WERI-Rb-1 (cell line): Measurements from ENCODE around the gene C4orf54.

ENCODE experiments used
- DNase-seq: peaks from one replicate; pipeline ENCODE4 v3.0.0-alpha.2; 2020
- H3K27ac ChIP-seq: fragments of 250-450 bp; sonication (Bioruptor Pico); 2 replicates; pipeline ENCODE4 v1.5.1; 2020; ENCODE audit warnings: mild to moderate bottlenecking, moderate library complexity
- H3K27me3 ChIP-seq: fragments of 250-450 bp; sonication (Bioruptor Pico); 2 replicates; pipeline ENCODE4 v1.5.1; 2021; ENCODE audit warnings: mild to moderate bottlenecking, low read depth, moderate library complexity; ENCODE audit not compliant: insufficient read depth, severe bottlenecking
- H3K36me3 ChIP-seq: fragments of 250-450 bp; sonication (Bioruptor Pico); 2 replicates; pipeline ENCODE4 v1.5.1; 2020; ENCODE audit warnings: mild to moderate bottlenecking, moderate library complexity
- H3K4me3 ChIP-seq: 2 replicates; pipeline ENCODE4 v1.5.1; 2011; ENCODE audit warnings: low read depth, mild to moderate bottlenecking, control low read depth, low read length
- H3K9me3 ChIP-seq: fragments of 250-450 bp; sonication (Bioruptor Pico); 2 replicates; pipeline ENCODE4 v1.5.1; 2021; ENCODE audit warnings: mild to moderate bottlenecking, moderate library complexity; ENCODE audit not compliant: severe bottlenecking
- CTCF ChIP-seq: IDR thresholded peaks from 2 replicates; pipeline ENCODE4 v1.5.1; 2011; ENCODE audit warnings: low read depth, mild to moderate bottlenecking, control low read depth, inconsistent platforms, low read length

The C4orf54 gene

GRCh38 chr4:99615170-99615820, 42.3 kb downstream of the C4orf54 start:
- Histone ChIP-seq H3K36me3 (no peaks in the 10 kb centered on the region), H3K9me3 (no peaks in the 10 kb centered on the region), H3K4me3 (no peak overlapping the region), H3K27me3 (no peaks in the 10 kb centered on the region), H3K27ac (no peak overlapping the region)
- DNase-seq = peak; percentile 17
- TF ChIP-seq CTCF = no peak

- Histone ChIP-seq H3K27ac (no peak overlapping the region), H3K4me3 (no peak overlapping the region), H3K36me3 (no peaks in the 10 kb centered on the region), H3K27me3 (no peaks in the 10 kb centered on the region), H3K9me3 (no peaks in the 10 kb centered on the region)
- no peak for DNase-seq
- no peak for TF ChIP-seq CTCF
Measured at GRCh38 chr4:99614491-99614890, 43.1 kb downstream of the C4orf54 start.

GRCh38 chr4:99612704-99613103, 44.9 kb downstream of the C4orf54 start:
- Histone ChIP-seq H3K36me3 (no peaks in the 10 kb centered on the region), H3K27ac (no peak overlapping the region), H3K4me3 (no peak overlapping the region), H3K27me3 (no peaks in the 10 kb centered on the region), H3K9me3 (no peaks in the 10 kb centered on the region)
- no peak for DNase-seq
- TF ChIP-seq CTCF = no peak

GRCh38 chr4:99612281-99612680, 45.3 kb downstream of the C4orf54 start:
- H3K9me3 ChIP-seq = no peaks in the 10 kb centered on the region
- DNase-seq = no peak
- no peaks in the 10 kb centered on the region for H3K36me3 ChIP-seq
- no peak overlapping the region for H3K4me3 ChIP-seq
- H3K27me3 ChIP-seq = no peaks in the 10 kb centered on the region
- H3K27ac ChIP-seq = no peak overlapping the region
- TF ChIP-seq CTCF = no peak

GRCh38 chr4:99610605-99611175, 46.9 kb downstream of the C4orf54 start:
- Histone ChIP-seq H3K27me3 (no peaks in the 10 kb centered on the region), H3K4me3 (no peak overlapping the region), H3K27ac (no peak overlapping the region), H3K36me3 (no peaks in the 10 kb centered on the region), H3K9me3 (no peaks in the 10 kb centered on the region)
- DNase-seq = no peak
- no peak for TF ChIP-seq CTCF

GRCh38 chr4:99608417-99608816, 49.2 kb downstream of the C4orf54 start:
- DNase-seq = no peak
- no peak for TF ChIP-seq CTCF
- H3K27me3 ChIP-seq = no peaks in the 10 kb centered on the region
- H3K4me3 ChIP-seq = no peak overlapping the region
- no peaks in the 10 kb centered on the region for H3K36me3 ChIP-seq
- H3K27ac ChIP-seq = no peak overlapping the region
- H3K9me3 ChIP-seq = no peaks in the 10 kb centered on the region
